IMR-90 (cell line): ENCODE data around the gene COL3A1. TPM values are rescaled to one million over a fixed set of nuclear protein-coding genes. Genes with fewer than 3 reads are reported as not detected.

ENCODE experiments used
- ATAC-seq: fragments of 200-7000 bp; cut with Tn5 transposase; 2 replicates; pipeline ENCODE4 v1.9.1; 2020; ENCODE audit warnings: low read depth, mild to moderate bottlenecking, moderate library complexity
- BruUV-seq: library from RNA; stranded (reverse); fragments of 400-500 nt; replicated peaks from 2 replicates; lab custom pipeline; 2021; lab: Mats Ljungman, UMichigan
- CTCF ChIA-PET: fragments of 300-600 bp; formaldehyde crosslinking; extraction: SDS; loops from one replicate; lab custom pipeline; 2021; ENCODE audit warnings: antibody characterized with exemption; lab: Yijun Ruan, JAX
- POLR2A ChIA-PET: fragments of 300-600 bp; sonication (Branson Sonifier 250); formaldehyde crosslinking; loops from one replicate; lab custom pipeline; 2022; ENCODE audit warnings: antibody characterized with exemption; ENCODE audit not compliant: unreplicated experiment; lab: Charles Lee
- DNase-seq: peaks from one replicate; pipeline ENCODE4 v3.0.0; 2013
- H2AFZ ChIP-seq: replicated peaks from 2 replicates; pipeline ENCODE3; 2013; ENCODE audit warnings: low read length, mild to moderate bottlenecking; ENCODE audit not compliant: poor library complexity
- H2AK5ac ChIP-seq: 2 replicates; pipeline ENCODE4 v1.6.1; 2013; ENCODE audit warnings: low read depth, low read length, inconsistent platforms
- H2AK9ac ChIP-seq: replicated peaks from 2 replicates; pipeline ENCODE3; 2013; ENCODE audit warnings: mild to moderate bottlenecking, low read depth, low read length, moderate library complexity; ENCODE audit not compliant: poor library complexity
- H2BK120ac ChIP-seq: 2 replicates; pipeline ENCODE4 v1.6.1; 2013; ENCODE audit warnings: low read depth, low read length, inconsistent platforms
- H2BK15ac ChIP-seq: 3 replicates; pipeline ENCODE4 v1.6.1; 2013; ENCODE audit warnings: low read depth, low read length, inconsistent platforms
- H2BK20ac ChIP-seq: 2 replicates; pipeline ENCODE4 v1.6.1; 2013; ENCODE audit warnings: low read depth, mild to moderate bottlenecking, inconsistent platforms, low read length, moderate library complexity
- H2BK5ac ChIP-seq: 2 replicates; pipeline ENCODE4 v1.6.1; 2013; ENCODE audit warnings: mild to moderate bottlenecking, low read depth, low read length, inconsistent platforms; ENCODE audit not compliant: poor library complexity, severe bottlenecking
- H3K14ac ChIP-seq: replicated peaks from 2 replicates; pipeline ENCODE4 v1.6.1; 2013; ENCODE audit warnings: low read depth, low read length, inconsistent platforms
- H3K18ac ChIP-seq: 2 replicates; pipeline ENCODE4 v1.6.1; 2013; ENCODE audit warnings: low read depth, low read length, control low read depth
- H3K23ac ChIP-seq: 2 replicates; pipeline ENCODE4 v1.6.1; 2013; ENCODE audit warnings: low read depth, low read length, inconsistent platforms
- H3K27ac ChIP-seq: 2 replicates; pipeline ENCODE4 v1.5.1; 2013; ENCODE audit warnings: mild to moderate bottlenecking, control low read depth, low read length; ENCODE audit not compliant: insufficient read depth
- H3K27me3 ChIP-seq: 2 replicates; pipeline ENCODE4 v1.6.1; 2013; ENCODE audit warnings: low read length; ENCODE audit not compliant: control insufficient read depth, insufficient read depth
- H3K36me3 ChIP-seq: 2 replicates; pipeline ENCODE4 v1.6.1; 2013; ENCODE audit warnings: low read length, mixed read lengths; ENCODE audit not compliant: control insufficient read depth, insufficient read depth
- H3K4ac ChIP-seq: 2 replicates; pipeline ENCODE4 v1.6.1; 2013; ENCODE audit warnings: low read depth, low read length, inconsistent platforms
- H3K4me1 ChIP-seq: 2 replicates; pipeline ENCODE4 v1.6.1; 2013; ENCODE audit warnings: low read length, mixed read lengths; ENCODE audit not compliant: control insufficient read depth, insufficient read depth
- H3K4me2 ChIP-seq: 2 replicates; pipeline ENCODE4 v1.6.1; 2013; ENCODE audit warnings: low read depth, mild to moderate bottlenecking, control low read depth, low read length, moderate library complexity
- H3K4me3 ChIP-seq: 2 replicates; pipeline ENCODE4 v1.5.1; 2013; ENCODE audit warnings: low read depth, mild to moderate bottlenecking, control low read depth, low read length, moderate library complexity; ENCODE audit not compliant: insufficient read depth
- H3K56ac ChIP-seq: 2 replicates; pipeline ENCODE4 v1.6.1; 2013; ENCODE audit warnings: low read length, inconsistent platforms; ENCODE audit not compliant: insufficient read depth; ENCODE audit errors: extremely low read depth
- H3K79me1 ChIP-seq, 2 experiments: 2 replicates each; pipeline ENCODE4 v1.6.1; 2013; ENCODE audit warnings: low read length in 2 of 2, inconsistent platforms in 1 of 2, low read depth in 1 of 2
- H3K9ac ChIP-seq: 2 replicates; pipeline ENCODE4 v1.6.1; 2013; ENCODE audit warnings: low read depth, low read length, control low read depth
- H3K9me1 ChIP-seq: 2 replicates; pipeline ENCODE4 v1.6.1; 2013; ENCODE audit warnings: low read length, inconsistent platforms; ENCODE audit not compliant: insufficient read depth
- H3K9me3 ChIP-seq: 2 replicates; pipeline ENCODE4 v1.6.1; 2013; ENCODE audit warnings: low read length; ENCODE audit not compliant: control insufficient read depth, insufficient read depth
- H4K20me1 ChIP-seq: 2 replicates; pipeline ENCODE4 v1.6.1; 2013; ENCODE audit warnings: low read length, inconsistent platforms; ENCODE audit not compliant: insufficient read depth
- H4K5ac ChIP-seq: 2 replicates; pipeline ENCODE4 v1.6.1; 2013; ENCODE audit warnings: mild to moderate bottlenecking, low read depth, low read length, control low read depth
- H4K8ac ChIP-seq, 2 experiments: 2 replicates each; pipeline ENCODE4 v1.6.1; 2013; ENCODE audit warnings: low read depth in 2 of 2, low read length in 2 of 2, control low read depth in 1 of 2, inconsistent platforms in 1 of 2
- H4K91ac ChIP-seq: 2 replicates; pipeline ENCODE4 v1.6.1; 2013; ENCODE audit warnings: low read depth, low read length, inconsistent platforms; ENCODE audit not compliant: insufficient read depth
- CEBPB ChIP-seq: IDR thresholded peaks from 2 replicates; pipeline ENCODE4 v1.6.1; 2012; ENCODE audit warnings: low read depth, low read length, improper control_type of control experiment
- MAFK ChIP-seq: IDR thresholded peaks from 2 replicates; pipeline ENCODE4 v1.6.1; 2012; ENCODE audit warnings: low read depth, low read length, improper control_type of control experiment
- NFE2L2 ChIP-seq: fragments of 150-350 bp; IDR thresholded peaks from 2 replicates; pipeline ENCODE4 v1.6.1; 2016; ENCODE audit warnings: low read depth, mild to moderate bottlenecking, low read length
- POLR2A ChIP-seq: IDR thresholded peaks from 2 replicates; pipeline ENCODE4 v1.6.1; 2012; ENCODE audit warnings: mild to moderate bottlenecking, low read depth, low read length
- RCOR1 ChIP-seq: IDR thresholded peaks from 2 replicates; pipeline ENCODE4 v1.6.1; 2012; ENCODE audit warnings: mild to moderate bottlenecking, low read length, improper control_type of control experiment; ENCODE audit not compliant: insufficient replicate concordance
- RFX5 ChIP-seq: IDR thresholded peaks from 2 replicates; pipeline ENCODE4 v1.8.0; 2012; ENCODE audit warnings: low read depth, mild to moderate bottlenecking, low read length, moderate library complexity
- WGBS, 2 experiments: methylation state at CpG; one replicate each; pipeline versions ENCODE4 v1.1.5 to v1.1.7; 2013; ENCODE audit warnings: missing lambda C conversion rate in 2 of 2; ENCODE audit not compliant: insufficient read length in 1 of 2; ENCODE audit errors: extremely low coverage in 2 of 2; 5-methylcytosine and 5-hydroxymethylcytosine counted together
- dilution Hi-C: fragments of 300-500 bp; cut with HindIII; formaldehyde crosslinking; loops from one replicate; pipeline ENCODE4 v1.14.3; 2018; ENCODE audit warnings: low sequenced_read_pairs; ENCODE audit not compliant: unreplicated experiment
- in situ Hi-C: fragments of 300-500 bp; cut with MboI; formaldehyde crosslinking; loops from 3 replicates; pipeline ENCODE4 v1.14.3; 2019; ENCODE audit warnings: low sequenced_read_pairs, inconsistent platforms, mixed read lengths
- intact Hi-C: fragments of 100-400 bp; cut with micrococcal nuclease; formaldehyde crosslinking; loops from 2 replicates; pipeline ENCODE4 v1.10.0; 2022
- polyA plus RNA-seq, 3 experiments: library from polyadenylated mRNA; depleted of rRNA; stranded (reverse); fragments of >200 nt; gene quantifications; 2 replicates each; pipeline ENCODE4 v1.2.3, GENCODE V29; 2012; ENCODE audit warnings: low replicate concordance in 1 of 3
- total RNA-seq: library from RNA; depleted of rRNA; stranded (reverse); fragments of >200 nt; gene quantifications from 2 replicates; pipeline ENCODE4 v1.2.3, GENCODE V29; 2012
- TF ChIP-seq, protein P1 (sequence below): fragments of 150-350 bp; IDR thresholded peaks from 2 replicates; pipeline ENCODE4 v1.6.1; 2016; ENCODE audit warnings: low read depth, mild to moderate bottlenecking, low read length, moderate library complexity, borderline replicate concordance
- TF ChIP-seq, protein P2 (sequence below): conservative IDR thresholded peaks from 2 replicates; pipeline ENCODE4 v1.5.1; 2012; ENCODE audit warnings: mild to moderate bottlenecking, low read depth, low read length, improper control_type of control experiment
- TF ChIP-seq, protein P3 (sequence below): fragments of 150-350 bp; IDR thresholded peaks from 2 replicates; pipeline ENCODE4 v1.6.1; 2017; ENCODE audit warnings: mild to moderate bottlenecking, antibody characterized with exemption, low read length, low read depth

COL3A1 gene
- total and polyA plus RNA-seq, 2 of the 4 experiments (the other 2 are of a cell fraction) = 402 to 408 TPM

DNA sequence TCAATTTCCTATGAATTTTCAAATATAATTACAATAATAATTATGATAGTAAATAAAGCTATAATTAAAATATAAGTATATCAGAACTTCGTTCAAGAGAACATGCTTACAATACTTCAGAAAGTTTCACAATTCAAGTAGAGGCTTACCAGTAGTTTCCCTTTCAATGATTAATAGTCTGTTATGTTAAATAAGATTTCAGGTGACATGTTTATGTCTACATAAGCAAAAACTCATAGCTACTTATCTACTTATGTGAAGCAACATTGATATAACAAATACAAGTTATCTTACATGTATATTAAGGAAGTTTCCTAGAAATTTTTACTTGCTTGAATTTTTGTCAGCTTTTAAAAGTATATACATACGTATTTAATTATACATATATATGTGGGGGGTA is 4.5 kb upstream of the COL3A1 start:
- Histone ChIP-seq H2BK5ac (peak overlapping the region; percentile 70), H3K9me3 (no peaks in the 10 kb centered on the region), H3K4me1 (peaks cover 7% of the 10 kb centered on the region), H2BK15ac (no peak overlapping the region), H3K36me3 (no peaks in the 10 kb centered on the region), H4K8ac (no peak overlapping the region), H3K27ac (peak overlapping the region; percentile 80; the same call in 1 of the 2 replicates), H3K23ac (no peak overlapping the region), H2AK9ac (no peak overlapping the region), H3K27me3 (no peaks in the 10 kb centered on the region), H3K56ac (no peak overlapping the region), H4K5ac (no peak overlapping the region), H4K91ac (no peak overlapping the region), H4K20me1 (no peaks in the 10 kb centered on the region), H3K4me2 (peak overlapping the region; percentile 47), H2AK5ac (no peak overlapping the region), H3K4ac (no peak overlapping the region), H2AFZ (no peak overlapping the region), H3K14ac (no peak overlapping the region), H2BK20ac (no peak overlapping the region), H3K79me1 (peaks cover 3 to 4% of the 10 kb centered on the region in 2 experiments; a peak in 2 of 4 replicates), H3K18ac (peak overlapping the region; percentile 100; the same call in 1 of the 2 replicates), H3K9me1 (no peaks in the 10 kb centered on the region; the same call in 1 of the 2 replicates), H3K9ac (no peak overlapping the region), H3K4me3 (no peak overlapping the region), H2BK120ac (no peak overlapping the region)
- DNase-seq = peak; percentile 27
- no TSS peak for BruUV-seq
- WGBS, 2 experiments = no CpG with 5 or more reads among the region's 2 CpGs
- TF ChIP-seq RFX5 (no peak), RCOR1 (no peak), MAFK (peak; percentile 71), CEBPB (peak; percentile 40), POLR2A (no peak), NFE2L2 (no peak)
- TF ChIP-seq, protein P1, sequence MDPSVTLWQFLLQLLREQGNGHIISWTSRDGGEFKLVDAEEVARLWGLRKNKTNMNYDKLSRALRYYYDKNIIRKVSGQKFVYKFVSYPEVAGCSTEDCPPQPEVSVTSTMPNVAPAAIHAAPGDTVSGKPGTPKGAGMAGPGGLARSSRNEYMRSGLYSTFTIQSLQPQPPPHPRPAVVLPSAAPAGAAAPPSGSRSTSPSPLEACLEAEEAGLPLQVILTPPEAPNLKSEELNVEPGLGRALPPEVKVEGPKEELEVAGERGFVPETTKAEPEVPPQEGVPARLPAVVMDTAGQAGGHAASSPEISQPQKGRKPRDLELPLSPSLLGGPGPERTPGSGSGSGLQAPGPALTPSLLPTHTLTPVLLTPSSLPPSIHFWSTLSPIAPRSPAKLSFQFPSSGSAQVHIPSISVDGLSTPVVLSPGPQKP = no peak
- TF ChIP-seq, protein P2, sequence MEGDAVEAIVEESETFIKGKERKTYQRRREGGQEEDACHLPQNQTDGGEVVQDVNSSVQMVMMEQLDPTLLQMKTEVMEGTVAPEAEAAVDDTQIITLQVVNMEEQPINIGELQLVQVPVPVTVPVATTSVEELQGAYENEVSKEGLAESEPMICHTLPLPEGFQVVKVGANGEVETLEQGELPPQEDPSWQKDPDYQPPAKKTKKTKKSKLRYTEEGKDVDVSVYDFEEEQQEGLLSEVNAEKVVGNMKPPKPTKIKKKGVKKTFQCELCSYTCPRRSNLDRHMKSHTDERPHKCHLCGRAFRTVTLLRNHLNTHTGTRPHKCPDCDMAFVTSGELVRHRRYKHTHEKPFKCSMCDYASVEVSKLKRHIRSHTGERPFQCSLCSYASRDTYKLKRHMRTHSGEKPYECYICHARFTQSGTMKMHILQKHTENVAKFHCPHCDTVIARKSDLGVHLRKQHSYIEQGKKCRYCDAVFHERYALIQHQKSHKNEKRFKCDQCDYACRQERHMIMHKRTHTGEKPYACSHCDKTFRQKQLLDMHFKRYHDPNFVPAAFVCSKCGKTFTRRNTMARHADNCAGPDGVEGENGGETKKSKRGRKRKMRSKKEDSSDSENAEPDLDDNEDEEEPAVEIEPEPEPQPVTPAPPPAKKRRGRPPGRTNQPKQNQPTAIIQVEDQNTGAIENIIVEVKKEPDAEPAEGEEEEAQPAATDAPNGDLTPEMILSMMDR = no peak
- TF ChIP-seq, protein P3, sequence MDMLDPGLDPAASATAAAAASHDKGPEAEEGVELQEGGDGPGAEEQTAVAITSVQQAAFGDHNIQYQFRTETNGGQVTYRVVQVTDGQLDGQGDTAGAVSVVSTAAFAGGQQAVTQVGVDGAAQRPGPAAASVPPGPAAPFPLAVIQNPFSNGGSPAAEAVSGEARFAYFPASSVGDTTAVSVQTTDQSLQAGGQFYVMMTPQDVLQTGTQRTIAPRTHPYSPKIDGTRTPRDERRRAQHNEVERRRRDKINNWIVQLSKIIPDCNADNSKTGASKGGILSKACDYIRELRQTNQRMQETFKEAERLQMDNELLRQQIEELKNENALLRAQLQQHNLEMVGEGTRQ = no peak
- ChIA-PET POLR2A (interaction anchor here (1.6 kb wide), 1 partner anchor 9 kb away, joined by 6 read pairs; no protein-coding TSS in a partner anchor), CTCF (interaction anchor here (1.0 kb wide), 1 partner anchor 17 kb away, joined by 3 read pairs; no protein-coding TSS in a partner anchor)
- in situ Hi-C loops (loop anchor here (10.0 kb wide), 1 partner anchor 185 kb away; no protein-coding TSS in a partner anchor), intact Hi-C loops (loop anchor here (2.0 to 10.0 kb wide), 3 partner anchors 117 to 675 kb away; partner anchors contain the start of gene GULP1), dilution Hi-C loops (no loop called here)
- no peak for ATAC-seq
